ENCODE measurements around the gene CST4.
"Not testable (repeated sequence)": the region's sequence is repeated elsewhere in the genome, so short reads cannot be mapped to it uniquely, and the experiment has no call there.

The CST4 gene, protein sequence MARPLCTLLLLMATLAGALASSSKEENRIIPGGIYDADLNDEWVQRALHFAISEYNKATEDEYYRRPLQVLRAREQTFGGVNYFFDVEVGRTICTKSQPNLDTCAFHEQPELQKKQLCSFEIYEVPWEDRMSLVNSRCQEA

DNA sequence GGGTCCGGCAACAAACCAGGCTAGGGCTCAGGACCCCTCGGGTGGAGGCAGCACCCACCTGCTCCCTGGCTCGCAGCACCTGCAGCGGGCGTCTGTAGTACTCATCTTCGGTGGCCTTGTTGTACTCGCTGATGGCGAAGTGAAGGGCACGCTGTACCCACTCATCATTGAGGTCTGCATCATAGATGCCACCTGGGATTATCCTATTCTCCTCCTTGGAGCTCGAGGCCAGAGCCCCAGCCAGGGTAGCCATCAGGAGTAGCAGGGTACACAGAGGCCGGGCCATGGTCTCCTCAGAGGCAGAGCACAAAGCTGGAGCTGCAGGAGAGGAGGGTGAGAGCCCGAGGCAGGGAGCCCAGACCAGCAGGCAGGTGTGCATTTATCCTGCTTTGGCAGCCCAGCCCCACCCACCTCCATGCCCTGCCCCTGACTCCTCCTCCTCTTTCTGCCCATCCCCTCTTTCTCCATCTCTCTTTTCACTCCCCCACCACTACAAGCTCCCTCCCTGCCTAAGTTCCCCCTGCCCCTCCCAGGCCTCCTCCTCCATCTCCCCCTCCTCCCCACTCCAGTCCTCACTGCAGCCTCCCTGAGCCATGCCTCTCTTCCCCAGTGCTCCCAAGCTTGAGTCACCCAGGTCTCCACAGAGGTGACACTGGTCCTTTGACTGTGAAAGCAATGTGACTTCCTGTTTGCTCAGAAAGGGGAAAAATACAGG lies at the start of gene CST4:
CST4 (minus strand) TSS at position 355 of the 715 bp plus-strand sequence; CDS start at position 286, 69 bp downstream.
- DNase-seq; H3K9me3 ChIP-seq (ENCODE audit: severe bottlenecking); H3K4me3 ChIP-seq (ENCODE audit: low read depth, low read length): not testable (repeated sequence)

DNA sequence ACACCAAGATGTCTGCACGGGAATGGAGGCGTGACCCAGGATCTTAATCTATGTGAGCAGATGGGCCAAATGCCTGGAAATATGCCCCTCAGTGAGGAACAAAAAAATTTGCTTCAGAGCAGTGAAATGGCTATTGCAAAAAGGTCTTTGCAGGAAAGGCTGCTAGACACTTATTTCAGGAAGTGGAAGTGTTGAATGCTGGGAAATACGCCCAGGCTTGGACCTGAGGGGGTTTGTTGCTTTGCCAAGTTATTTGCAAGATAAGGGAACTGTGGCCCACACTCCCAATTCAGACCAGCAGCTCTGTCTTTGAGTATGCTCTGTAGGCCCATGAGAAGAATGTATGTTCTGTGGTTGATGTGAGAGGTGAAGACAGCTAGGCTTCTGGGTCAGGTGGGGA lies 46.6 kb upstream of the CST4 start:
- DNase-seq; H3K4me3 ChIP-seq (ENCODE audit: low read depth, low read length); H3K9me3 ChIP-seq (ENCODE audit: severe bottlenecking); H3K27me3 ChIP-seq (ENCODE audit: insufficient read depth, low read depth, severe bottlenecking); H3K27ac ChIP-seq; H3K36me3 ChIP-seq: not testable (repeated sequence)

More for the DNA sequence above, at the start of gene CST4:
- not testable (repeated sequence) for H3K36me3 ChIP-seq; H3K27me3 ChIP-seq (ENCODE audit: insufficient read depth, low read depth, severe bottlenecking); H3K27ac ChIP-seq

DNA sequence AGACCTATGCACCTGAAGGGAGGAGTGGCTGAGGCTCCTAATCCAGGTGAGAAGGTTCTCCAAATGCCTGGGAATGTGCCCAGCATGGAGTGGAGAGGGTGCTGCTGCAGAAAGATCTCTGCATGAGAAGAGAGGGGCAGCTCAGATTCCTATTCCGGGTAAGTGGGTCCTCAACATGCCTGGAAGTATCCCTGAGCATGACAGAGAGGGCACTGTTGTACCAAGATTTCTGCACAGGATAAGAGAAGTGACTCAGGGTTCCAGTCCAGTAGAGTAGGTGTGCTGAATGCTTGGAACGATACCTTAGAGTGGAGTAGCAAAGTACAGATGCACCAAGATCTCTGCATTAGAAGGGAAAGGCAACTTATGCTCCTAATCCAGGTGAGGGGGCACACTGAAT lies 46.1 kb upstream of the CST4 start:
- H3K4me3 ChIP-seq (ENCODE audit: low read depth, low read length); DNase-seq; H3K36me3 ChIP-seq; H3K27ac ChIP-seq; H3K27me3 ChIP-seq (ENCODE audit: insufficient read depth, low read depth, severe bottlenecking); H3K9me3 ChIP-seq (ENCODE audit: severe bottlenecking): not testable (repeated sequence)

DNA sequence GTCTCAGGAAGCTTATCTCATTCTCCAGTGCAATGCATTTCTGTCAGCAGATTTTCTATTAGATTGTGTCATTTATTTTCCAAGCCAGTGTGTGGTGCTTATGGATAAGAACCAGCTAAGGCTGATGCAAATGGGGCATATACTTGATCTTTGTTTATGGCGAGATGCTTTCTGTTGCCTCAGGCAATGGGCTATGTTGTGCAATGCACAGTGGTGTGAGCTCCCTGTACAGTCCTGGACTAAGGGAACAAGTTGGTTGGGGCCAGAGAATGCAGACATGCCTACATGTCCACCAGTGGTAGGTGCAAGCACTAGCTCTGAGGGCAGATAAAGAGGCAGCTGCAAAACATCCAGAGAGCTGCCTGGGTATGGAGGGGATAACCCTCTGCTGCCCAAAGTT lies 45.6 kb upstream of the CST4 start:
- not testable (repeated sequence) for H3K27ac ChIP-seq; H3K27me3 ChIP-seq (ENCODE audit: insufficient read depth, low read depth, severe bottlenecking); DNase-seq; H3K36me3 ChIP-seq; H3K9me3 ChIP-seq (ENCODE audit: severe bottlenecking); H3K4me3 ChIP-seq (ENCODE audit: low read depth, low read length)

DNA sequence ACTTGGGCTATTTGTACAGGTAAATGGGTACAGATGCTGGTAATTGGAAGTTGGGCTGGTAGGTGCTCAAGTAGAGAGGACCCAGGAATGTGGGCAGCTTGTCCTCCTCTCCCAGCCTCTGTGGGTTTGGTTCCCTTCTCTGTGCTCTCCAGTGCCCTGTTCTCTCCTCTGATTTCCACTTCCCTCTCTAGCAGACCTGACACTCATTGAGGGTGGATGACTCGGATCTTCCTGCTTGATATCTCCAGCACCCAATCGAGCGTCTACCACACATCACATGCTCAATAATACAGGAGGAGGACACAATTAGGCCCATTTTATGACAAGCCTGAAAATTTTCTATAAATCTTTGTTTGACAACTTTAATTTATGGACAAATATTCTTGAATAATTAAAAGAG lies 38.2 kb upstream of the CST4 start:
- TF ChIP-seq, protein P1, sequence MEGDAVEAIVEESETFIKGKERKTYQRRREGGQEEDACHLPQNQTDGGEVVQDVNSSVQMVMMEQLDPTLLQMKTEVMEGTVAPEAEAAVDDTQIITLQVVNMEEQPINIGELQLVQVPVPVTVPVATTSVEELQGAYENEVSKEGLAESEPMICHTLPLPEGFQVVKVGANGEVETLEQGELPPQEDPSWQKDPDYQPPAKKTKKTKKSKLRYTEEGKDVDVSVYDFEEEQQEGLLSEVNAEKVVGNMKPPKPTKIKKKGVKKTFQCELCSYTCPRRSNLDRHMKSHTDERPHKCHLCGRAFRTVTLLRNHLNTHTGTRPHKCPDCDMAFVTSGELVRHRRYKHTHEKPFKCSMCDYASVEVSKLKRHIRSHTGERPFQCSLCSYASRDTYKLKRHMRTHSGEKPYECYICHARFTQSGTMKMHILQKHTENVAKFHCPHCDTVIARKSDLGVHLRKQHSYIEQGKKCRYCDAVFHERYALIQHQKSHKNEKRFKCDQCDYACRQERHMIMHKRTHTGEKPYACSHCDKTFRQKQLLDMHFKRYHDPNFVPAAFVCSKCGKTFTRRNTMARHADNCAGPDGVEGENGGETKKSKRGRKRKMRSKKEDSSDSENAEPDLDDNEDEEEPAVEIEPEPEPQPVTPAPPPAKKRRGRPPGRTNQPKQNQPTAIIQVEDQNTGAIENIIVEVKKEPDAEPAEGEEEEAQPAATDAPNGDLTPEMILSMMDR (IDR thresholded peaks at IDR 0.05; ENCODE audit: low read depth, low read length), result no peak
- DNase-seq, result no peak
- Histone ChIP-seq H3K27ac (no peak overlapping the region), H3K4me3 (ENCODE audit: low read depth, low read length) (no peak overlapping the region), H3K36me3 (no peaks in the 10 kb centered on the region), H3K9me3 (ENCODE audit: severe bottlenecking) (no peaks in the 10 kb centered on the region), H3K27me3 (ENCODE audit: insufficient read depth, low read depth, severe bottlenecking) (no peaks in the 10 kb centered on the region)

DNA sequence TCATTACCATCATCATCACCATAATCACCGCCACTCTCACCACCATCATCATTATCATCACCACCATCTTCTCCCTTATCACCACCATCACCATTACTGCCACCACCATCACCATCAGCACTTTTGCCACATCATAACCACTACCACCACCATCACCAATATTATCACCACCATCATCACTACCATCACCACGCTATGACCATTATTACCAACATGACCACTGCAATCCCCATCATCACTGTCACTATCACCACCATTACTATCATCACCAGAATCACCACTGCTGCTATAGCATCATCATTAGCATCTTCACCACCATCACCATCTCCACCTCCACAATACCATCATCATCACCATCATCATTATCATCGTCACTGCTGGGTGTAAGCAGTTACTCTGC lies 36.3 kb upstream of the CST4 start:
- no peak overlapping the region for H3K4me3 ChIP-seq (ENCODE audit: low read depth, low read length)
- H3K27ac ChIP-seq, result no peak overlapping the region
- no peaks in the 10 kb centered on the region for H3K9me3 ChIP-seq (ENCODE audit: severe bottlenecking)
- no peaks in the 10 kb centered on the region for H3K36me3 ChIP-seq
- no peak for DNase-seq
- TF ChIP-seq, protein P1 (IDR thresholded peaks at IDR 0.05; ENCODE audit: low read depth, low read length), result no peak
- no peaks in the 10 kb centered on the region for H3K27me3 ChIP-seq (ENCODE audit: insufficient read depth, low read depth, severe bottlenecking)

DNA sequence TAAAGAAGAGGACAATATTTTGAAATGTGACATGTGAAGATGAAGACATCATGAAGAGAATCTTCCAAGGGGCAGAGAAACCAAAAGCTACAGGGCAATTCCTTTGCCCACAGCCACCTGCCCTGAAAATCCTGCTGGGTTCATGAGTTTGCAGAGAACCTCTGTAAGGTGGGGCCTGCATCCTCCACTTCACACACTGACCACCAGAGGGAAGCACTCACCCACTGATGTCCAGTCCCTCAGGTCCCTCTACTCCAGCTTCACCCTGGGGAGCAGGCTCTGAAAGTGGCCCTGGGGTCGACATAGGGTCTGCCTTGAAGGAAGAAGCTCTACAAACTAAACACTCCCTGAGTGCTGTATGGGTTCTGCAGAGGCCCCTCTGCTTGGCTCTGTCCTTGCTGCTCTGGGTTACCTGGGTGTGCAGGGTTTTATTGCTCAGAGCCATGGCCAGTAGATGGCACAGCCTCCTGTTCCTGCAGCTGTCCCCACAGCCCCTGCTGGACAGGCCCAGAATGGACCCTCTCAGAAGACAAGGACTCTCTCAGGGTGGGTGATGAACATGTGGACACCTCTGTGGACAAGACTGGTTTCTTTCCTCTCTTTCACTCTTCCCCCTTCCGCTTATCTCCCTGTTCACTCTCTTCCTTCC lies 34.9 kb upstream of the CST4 start:
- not testable (repeated sequence) for H3K27me3 ChIP-seq (ENCODE audit: insufficient read depth, low read depth, severe bottlenecking); H3K9me3 ChIP-seq (ENCODE audit: severe bottlenecking); H3K36me3 ChIP-seq; H3K4me3 ChIP-seq (ENCODE audit: low read depth, low read length); H3K27ac ChIP-seq
- TF ChIP-seq, protein P1 (IDR thresholded peaks at IDR 0.05; ENCODE audit: low read depth, low read length), result peak; percentile 66
- DNase-seq, result peak; percentile 77

DNA sequence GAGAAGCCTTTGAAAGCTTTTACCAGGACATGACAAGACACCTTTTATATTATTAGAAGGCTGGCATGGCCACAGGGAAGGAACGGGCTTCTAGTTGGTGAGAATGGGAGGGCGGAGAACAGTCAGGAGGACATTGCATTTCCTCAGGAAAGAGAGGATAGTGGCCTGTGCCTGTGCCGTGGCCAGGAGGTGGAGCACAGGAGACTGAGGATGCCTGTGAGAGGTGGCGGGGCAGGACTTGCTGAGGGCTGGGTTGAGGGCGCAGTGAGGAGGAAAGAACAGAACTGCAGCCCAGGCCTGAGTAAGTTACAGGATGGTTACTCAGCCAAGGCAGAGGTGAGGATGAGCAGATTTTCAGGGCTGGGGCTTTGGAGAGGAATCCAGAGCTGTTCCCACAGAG lies 34.0 kb upstream of the CST4 start:
- not testable (repeated sequence) for DNase-seq; H3K27ac ChIP-seq; H3K36me3 ChIP-seq; H3K9me3 ChIP-seq (ENCODE audit: severe bottlenecking); H3K27me3 ChIP-seq (ENCODE audit: insufficient read depth, low read depth, severe bottlenecking); H3K4me3 ChIP-seq (ENCODE audit: low read depth, low read length)
